MM.1S (cell line): ENCODE results near the gene WWC2.

ENCODE experiments used
- DNase-seq: peaks from one replicate; pipeline ENCODE4 v3.0.0-alpha.2; 2015
- H2AFZ ChIP-seq: fragments of 300-600 bp; sonication (generic); 2 replicates; pipeline ENCODE4 v1.6.0; 2016; ENCODE audit warnings: antibody characterized with exemption, low read length
- H3F3A ChIP-seq: fragments of 300-600 bp; sonication (generic); 2 replicates; pipeline ENCODE4 v1.6.1; 2016; ENCODE audit warnings: mild to moderate bottlenecking, antibody characterized with exemption, low read length, moderate library complexity, mixed read lengths; ENCODE audit not compliant: insufficient read depth
- H3K27ac ChIP-seq: fragments of 300-600 bp; sonication (generic); 2 replicates; pipeline ENCODE4 v1.5.1; 2016; ENCODE audit warnings: mild to moderate bottlenecking, low read length
- H3K27me3 ChIP-seq: fragments of 300-600 bp; sonication (generic); replicated peaks from 2 replicates; pipeline ENCODE4 v1.6.0; 2016; ENCODE audit warnings: low read length; ENCODE audit not compliant: insufficient read depth
- H3K36me3 ChIP-seq: fragments of 300-600 bp; sonication (generic); replicated peaks from 2 replicates; pipeline ENCODE4 v1.6.1; 2016; ENCODE audit warnings: mild to moderate bottlenecking, low read length, mixed read lengths; ENCODE audit not compliant: insufficient read depth
- H3K4me1 ChIP-seq: fragments of 300-600 bp; sonication (generic); 2 replicates; pipeline ENCODE4 v1.6.1; 2016; ENCODE audit warnings: low read length, mixed read lengths
- H3K4me2 ChIP-seq: fragments of 300-600 bp; sonication (generic); 2 replicates; pipeline ENCODE4 v1.6.0; 2016; ENCODE audit warnings: low read depth, low read length
- H3K4me3 ChIP-seq: fragments of 300-600 bp; sonication (generic); 2 replicates; pipeline ENCODE4 v1.5.1; 2016; ENCODE audit warnings: low read length, mixed read lengths
- H3K79me2 ChIP-seq: fragments of 300-600 bp; sonication (generic); 2 replicates; pipeline ENCODE4 v1.6.1; 2016; ENCODE audit warnings: mixed run types, low read length, mixed read lengths
- H3K9ac ChIP-seq: fragments of 300-600 bp; sonication (generic); 2 replicates; pipeline ENCODE4 v1.6.1; 2016; ENCODE audit warnings: low read length, mixed read lengths
- H3K9me2 ChIP-seq: fragments of 300-600 bp; sonication (generic); replicated peaks from 2 replicates; pipeline ENCODE4 v1.6.1; 2016; ENCODE audit warnings: mild to moderate bottlenecking, low read length, mixed read lengths; ENCODE audit not compliant: insufficient read depth
- H3K9me3 ChIP-seq: fragments of 300-600 bp; sonication (generic); replicated peaks from 2 replicates; pipeline ENCODE4 v1.6.1; 2016; ENCODE audit warnings: mild to moderate bottlenecking, low read length, mixed read lengths; ENCODE audit not compliant: insufficient read depth
- H4K20me1 ChIP-seq: fragments of 300-600 bp; sonication (generic); 2 replicates; pipeline ENCODE4 v1.6.1; 2016; ENCODE audit warnings: mild to moderate bottlenecking, low read length, moderate library complexity, mixed read lengths; ENCODE audit not compliant: insufficient read depth
- EZH2 ChIP-seq: fragments of 300-600 bp; sonication (generic); optimal IDR thresholded peaks from 2 replicates; pipeline ENCODE3; 2017; ENCODE audit warnings: low read depth, mild to moderate bottlenecking, antibody characterized with exemption, low read length, mixed read lengths
- EZH2phosphoT487 ChIP-seq: fragments of 300-600 bp; sonication (generic); IDR thresholded peaks from 2 replicates; pipeline ENCODE4 v1.6.1; 2018; ENCODE audit warnings: antibody characterized with exemption, low read length
- TF ChIP-seq, protein P1 (sequence below): fragments of 300-600 bp; sonication (generic); IDR thresholded peaks from 2 replicates; pipeline ENCODE4 v1.5.1; 2016; ENCODE audit warnings: antibody characterized with exemption, low read length, mixed read lengths

WWC2 gene

DNA sequence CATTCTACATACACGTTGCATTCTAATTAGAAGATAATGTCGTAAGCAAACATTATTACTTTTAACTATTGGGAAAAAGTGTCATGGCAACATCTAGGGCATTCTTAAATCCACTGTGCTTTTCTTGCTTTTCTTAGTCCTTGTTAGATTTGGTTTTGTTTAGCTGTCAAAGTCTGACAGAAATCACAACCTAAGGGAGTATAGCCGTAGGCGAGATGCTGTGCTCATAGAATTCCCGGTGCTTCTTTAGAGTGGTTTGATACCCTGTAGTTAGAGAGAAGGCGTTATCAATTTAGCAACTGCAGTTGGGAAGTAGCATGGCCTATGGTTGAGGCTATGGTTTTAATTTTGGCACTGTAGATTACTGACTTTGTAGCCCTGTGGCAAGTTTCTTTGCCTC is 45.7 kb downstream of the WWC2 start:
- Histone ChIP-seq H3K79me2 (no peaks in the 10 kb centered on the region), H3K4me1 (peaks cover 9% of the 10 kb centered on the region; the same call in 1 of the 2 replicates), H2AFZ (no peak overlapping the region), H3K27me3 (no peaks in the 10 kb centered on the region), H3K9ac (no peak overlapping the region), H4K20me1 (no peaks in the 10 kb centered on the region), H3K9me2 (no peaks in the 10 kb centered on the region), H3K4me3 (no peak overlapping the region), H3K4me2 (no peak overlapping the region), H3K9me3 (no peaks in the 10 kb centered on the region), H3K27ac (no peak overlapping the region), H3F3A (no peaks in the 10 kb centered on the region), H3K36me3 (no peaks in the 10 kb centered on the region)
- no peak for DNase-seq
- TF ChIP-seq, protein P1, sequence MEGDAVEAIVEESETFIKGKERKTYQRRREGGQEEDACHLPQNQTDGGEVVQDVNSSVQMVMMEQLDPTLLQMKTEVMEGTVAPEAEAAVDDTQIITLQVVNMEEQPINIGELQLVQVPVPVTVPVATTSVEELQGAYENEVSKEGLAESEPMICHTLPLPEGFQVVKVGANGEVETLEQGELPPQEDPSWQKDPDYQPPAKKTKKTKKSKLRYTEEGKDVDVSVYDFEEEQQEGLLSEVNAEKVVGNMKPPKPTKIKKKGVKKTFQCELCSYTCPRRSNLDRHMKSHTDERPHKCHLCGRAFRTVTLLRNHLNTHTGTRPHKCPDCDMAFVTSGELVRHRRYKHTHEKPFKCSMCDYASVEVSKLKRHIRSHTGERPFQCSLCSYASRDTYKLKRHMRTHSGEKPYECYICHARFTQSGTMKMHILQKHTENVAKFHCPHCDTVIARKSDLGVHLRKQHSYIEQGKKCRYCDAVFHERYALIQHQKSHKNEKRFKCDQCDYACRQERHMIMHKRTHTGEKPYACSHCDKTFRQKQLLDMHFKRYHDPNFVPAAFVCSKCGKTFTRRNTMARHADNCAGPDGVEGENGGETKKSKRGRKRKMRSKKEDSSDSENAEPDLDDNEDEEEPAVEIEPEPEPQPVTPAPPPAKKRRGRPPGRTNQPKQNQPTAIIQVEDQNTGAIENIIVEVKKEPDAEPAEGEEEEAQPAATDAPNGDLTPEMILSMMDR, result no peak
- TF ChIP-seq EZH2, result no peak
- TF ChIP-seq EZH2phosphoT487, result no peak

DNA sequence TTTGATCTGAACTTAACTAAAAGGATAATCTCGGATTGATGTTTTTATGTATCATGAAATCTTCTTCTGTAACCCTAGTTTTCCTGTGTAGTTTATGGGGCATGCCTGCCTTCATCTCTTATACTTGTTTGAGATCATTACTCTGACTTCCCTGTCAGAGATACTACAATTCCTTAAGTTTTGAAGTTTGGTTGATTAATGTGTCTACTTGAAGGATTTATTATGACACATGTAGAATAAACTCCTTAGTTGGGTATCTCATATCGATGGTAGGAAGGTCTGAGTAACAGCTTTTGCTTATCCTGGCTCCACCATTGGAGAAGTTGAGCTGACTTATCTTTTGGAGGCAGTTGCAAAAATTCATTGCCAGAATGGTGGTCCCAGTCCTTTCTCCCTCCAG is 46.7 kb downstream of the WWC2 start:
- H3K4me2 ChIP-seq, result no peak overlapping the region

DNA sequence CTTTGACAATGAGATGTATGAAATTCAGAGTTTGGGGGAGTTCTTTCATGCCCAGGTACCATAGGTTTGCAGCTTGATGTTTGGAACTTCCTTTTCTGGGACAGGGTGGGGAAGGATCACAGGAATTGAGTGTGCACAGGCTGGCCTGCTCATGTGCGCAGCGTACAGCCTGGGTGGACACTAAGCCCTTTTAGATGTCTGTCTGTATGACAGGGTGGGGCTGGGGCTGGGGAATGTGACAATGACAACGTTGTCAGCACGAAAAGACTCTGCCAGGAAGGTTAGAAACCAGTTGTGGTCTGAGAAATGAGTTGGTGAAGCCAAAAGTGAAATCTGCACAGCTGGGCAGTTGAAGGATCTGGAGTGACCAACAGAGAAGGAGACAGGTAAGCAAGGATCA is 47.4 kb downstream of the WWC2 start:
- Histone ChIP-seq H3K4me2 (no peak overlapping the region), H3K36me3 (no peaks in the 10 kb centered on the region), H2AFZ (no peak overlapping the region), H3K9ac (no peak overlapping the region), H4K20me1 (no peaks in the 10 kb centered on the region), H3K4me3 (no peak overlapping the region), H3K9me3 (no peaks in the 10 kb centered on the region), H3F3A (no peaks in the 10 kb centered on the region), H3K79me2 (no peaks in the 10 kb centered on the region), H3K4me1 (peaks cover 9% of the 10 kb centered on the region; the same call in 1 of the 2 replicates), H3K9me2 (no peaks in the 10 kb centered on the region), H3K27me3 (no peaks in the 10 kb centered on the region), H3K27ac (no peak overlapping the region)
- peak; percentile 12 for DNase-seq
- no peak for TF ChIP-seq EZH2
- no peak for TF ChIP-seq EZH2phosphoT487
- TF ChIP-seq, protein P1, result no peak

More for the DNA sequence above, 46.7 kb downstream of the WWC2 start:
- Histone ChIP-seq H3K9ac (no peak overlapping the region), H3K9me2 (no peaks in the 10 kb centered on the region), H3F3A (no peaks in the 10 kb centered on the region), H3K27me3 (no peaks in the 10 kb centered on the region), H3K9me3 (no peaks in the 10 kb centered on the region), H4K20me1 (no peaks in the 10 kb centered on the region), H3K4me1 (peaks cover 9% of the 10 kb centered on the region; the same call in 1 of the 2 replicates), H3K4me3 (no peak overlapping the region), H3K36me3 (no peaks in the 10 kb centered on the region), H3K27ac (no peak overlapping the region), H3K79me2 (no peaks in the 10 kb centered on the region), H2AFZ (no peak overlapping the region)
- DNase-seq, result no peak
- no peak for TF ChIP-seq EZH2phosphoT487
- no peak for TF ChIP-seq EZH2
- TF ChIP-seq, protein P1, result no peak
